Endothelial cell (in vitro differentiated cells): ENCODE data around the gene SLC35D1. TPM values are rescaled to one million over a fixed set of nuclear protein-coding genes. Genes with fewer than 3 reads are reported as not detected.
"Not testable (repeated sequence)": the region's sequence is repeated elsewhere in the genome, so short reads cannot be mapped to it uniquely, and the experiment has no call there.

Experiments used
- DNase-seq: peaks from one replicate; pipeline ENCODE4 v3.0.0; 2021; ENCODE audit warnings: low spot score
- H3K27ac Mint-ChIP-seq: one replicate; pipeline ENCODE4 v1.8.0; 2021; ENCODE audit warnings: mixed read lengths, inconsistent platforms; ENCODE audit not compliant: unreplicated experiment
- H3K27me3 Mint-ChIP-seq: one replicate; pipeline ENCODE4 v1.8.0; 2021; ENCODE audit warnings: mild to moderate bottlenecking, moderate library complexity, mixed read lengths, inconsistent platforms; ENCODE audit not compliant: unreplicated experiment
- H3K36me3 Mint-ChIP-seq: one replicate; pipeline ENCODE4 v1.8.0; 2021; ENCODE audit warnings: mild to moderate bottlenecking, low read depth, mixed read lengths, inconsistent platforms; ENCODE audit not compliant: unreplicated experiment
- H3K4me1 Mint-ChIP-seq: one replicate; pipeline ENCODE4 v1.8.0; 2021; ENCODE audit warnings: mild to moderate bottlenecking, mixed read lengths, inconsistent platforms; ENCODE audit not compliant: unreplicated experiment
- H3K4me3 Mint-ChIP-seq: one replicate; pipeline ENCODE4 v1.8.0; 2021; ENCODE audit warnings: mild to moderate bottlenecking, mixed read lengths, inconsistent platforms; ENCODE audit not compliant: unreplicated experiment
- H3K9me3 Mint-ChIP-seq: one replicate; pipeline ENCODE4 v1.8.0; 2021; ENCODE audit warnings: mixed read lengths, inconsistent platforms; ENCODE audit not compliant: unreplicated experiment
- CTCF ChIP-seq: fragments of 200-600 bp; sonication (generic); IDR thresholded peaks from one replicate; pipeline ENCODE4 v1.5.0; 2021; ENCODE audit warnings: antibody characterized with exemption; ENCODE audit not compliant: unreplicated experiment
- total RNA-seq: library from RNA; stranded (reverse); fragmentation: NEBNext Ultra II Directional; extraction: Animal tissue kit (Norgen Biotek cat#: 25700); gene quantifications from one replicate; pipeline ENCODE4 v1.2.1, GENCODE V29; 2021; ENCODE audit not compliant: unreplicated experiment

The SLC35D1 gene
- total RNA-seq, 1 donor from 2014 or later: 4.2 TPM

GRCh38 chr1:66984491-66984890, 69.5 kb downstream of the SLC35D1 start:
- Mint-ChIP-seq H3K9me3 (no peaks in the 10 kb centered on the region), H3K27ac (no peak overlapping the region), H3K4me1 (no peaks in the 10 kb centered on the region), H3K27me3 (no peaks in the 10 kb centered on the region), H3K36me3 (no peaks in the 10 kb centered on the region), H3K4me3 (no peak overlapping the region)
- no peak for TF ChIP-seq CTCF
- DNase-seq: no peak

GRCh38 chr1:66982561-66983260, 71.2 kb downstream of the SLC35D1 start:
- no peak overlapping the region for H3K4me3 Mint-ChIP-seq
- no peaks in the 10 kb centered on the region for H3K9me3 Mint-ChIP-seq
- H3K36me3 Mint-ChIP-seq: peaks cover 3% of the 10 kb centered on the region
- H3K27me3 Mint-ChIP-seq: no peaks in the 10 kb centered on the region
- H3K27ac Mint-ChIP-seq: no peak overlapping the region
- no peaks in the 10 kb centered on the region for H3K4me1 Mint-ChIP-seq
- no peak for DNase-seq
- TF ChIP-seq CTCF: no peak

GRCh38 chr1:66981679-66982078, 72.3 kb downstream of the SLC35D1 start:
- H3K36me3 Mint-ChIP-seq: peaks cover 3% of the 10 kb centered on the region
- no peak overlapping the region for H3K27ac Mint-ChIP-seq
- no peak for TF ChIP-seq CTCF
- no peaks in the 10 kb centered on the region for H3K4me1 Mint-ChIP-seq
- no peak for DNase-seq
- no peak overlapping the region for H3K4me3 Mint-ChIP-seq
- H3K9me3 Mint-ChIP-seq: no peaks in the 10 kb centered on the region
- no peaks in the 10 kb centered on the region for H3K27me3 Mint-ChIP-seq

- no peaks in the 10 kb centered on the region for H3K9me3 Mint-ChIP-seq
- no peak overlapping the region for H3K27ac Mint-ChIP-seq
- no peak overlapping the region for H3K4me3 Mint-ChIP-seq
- DNase-seq: no peak
- H3K27me3 Mint-ChIP-seq: no peaks in the 10 kb centered on the region
- no peak for TF ChIP-seq CTCF
- no peaks in the 10 kb centered on the region for H3K4me1 Mint-ChIP-seq
- H3K36me3 Mint-ChIP-seq: peaks cover 3% of the 10 kb centered on the region
Measured at GRCh38 chr1:66980745-66981367, 73.1 kb downstream of the SLC35D1 start.

GRCh38 chr1:66979621-66980020, 74.3 kb downstream of the SLC35D1 start:
- H3K4me3 Mint-ChIP-seq, H3K27me3 Mint-ChIP-seq, H3K36me3 Mint-ChIP-seq, DNase-seq, H3K27ac Mint-ChIP-seq, H3K9me3 Mint-ChIP-seq, H3K4me1 Mint-ChIP-seq: not testable (repeated sequence)
